ENCODE data around the gene PARK7.

DNA sequence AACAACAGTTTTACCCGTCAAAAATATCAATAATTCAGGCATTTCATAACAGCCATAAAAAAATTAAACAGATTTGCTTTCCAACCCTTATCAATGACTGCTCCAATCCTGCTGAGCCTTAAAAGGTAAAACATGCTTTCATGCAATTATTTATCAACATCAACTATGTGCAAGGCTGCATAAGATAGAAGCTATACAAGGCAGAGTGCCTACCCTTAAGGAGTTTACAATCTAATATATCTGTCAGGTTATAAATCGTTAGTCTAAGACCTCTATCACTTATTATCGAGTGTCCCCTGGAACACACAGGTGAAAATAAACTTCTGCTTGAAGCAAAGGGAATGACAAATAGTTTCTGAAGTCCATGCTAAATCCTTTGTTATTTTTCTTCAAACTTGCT is 62.8 kb downstream of the PARK7 start:
- no peak for TF ChIP-seq MAZ (IDR thresholded peaks at IDR 0.05; ENCODE audit: borderline replicate concordance, low read depth, low read length)
- TF ChIP-seq, protein P1, sequence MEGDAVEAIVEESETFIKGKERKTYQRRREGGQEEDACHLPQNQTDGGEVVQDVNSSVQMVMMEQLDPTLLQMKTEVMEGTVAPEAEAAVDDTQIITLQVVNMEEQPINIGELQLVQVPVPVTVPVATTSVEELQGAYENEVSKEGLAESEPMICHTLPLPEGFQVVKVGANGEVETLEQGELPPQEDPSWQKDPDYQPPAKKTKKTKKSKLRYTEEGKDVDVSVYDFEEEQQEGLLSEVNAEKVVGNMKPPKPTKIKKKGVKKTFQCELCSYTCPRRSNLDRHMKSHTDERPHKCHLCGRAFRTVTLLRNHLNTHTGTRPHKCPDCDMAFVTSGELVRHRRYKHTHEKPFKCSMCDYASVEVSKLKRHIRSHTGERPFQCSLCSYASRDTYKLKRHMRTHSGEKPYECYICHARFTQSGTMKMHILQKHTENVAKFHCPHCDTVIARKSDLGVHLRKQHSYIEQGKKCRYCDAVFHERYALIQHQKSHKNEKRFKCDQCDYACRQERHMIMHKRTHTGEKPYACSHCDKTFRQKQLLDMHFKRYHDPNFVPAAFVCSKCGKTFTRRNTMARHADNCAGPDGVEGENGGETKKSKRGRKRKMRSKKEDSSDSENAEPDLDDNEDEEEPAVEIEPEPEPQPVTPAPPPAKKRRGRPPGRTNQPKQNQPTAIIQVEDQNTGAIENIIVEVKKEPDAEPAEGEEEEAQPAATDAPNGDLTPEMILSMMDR (IDR thresholded peaks at IDR 0.05): no peak
- TF ChIP-seq RFX5 (IDR thresholded peaks at IDR 0.05): no peak
- TF ChIP-seq EP300 (IDR thresholded peaks at IDR 0.05): no peak

All from A549 (cell line).